GM21619 (cell line): Measurements from ENCODE around the gene AFG3L2.
"Not testable (repeated sequence)": the region's sequence is repeated elsewhere in the genome, so short reads cannot be mapped to it uniquely, and the experiment has no call there.

ENCODE experiments used
- ATAC-seq: cut with Tn5 transposase; IDR thresholded peaks from one replicate; pipeline ENCODE4 v1.9.1; 2021; ENCODE audit not compliant: unreplicated experiment

AFG3L2 gene

GRCh38 chr18:12376754-12377555, at the start of gene AFG3L2:
AFG3L2 (minus strand) TSS chr18:12377227; CDS start chr18:12377082, 145 bp downstream.
- peak; percentile 85 for ATAC-seq

DNA sequence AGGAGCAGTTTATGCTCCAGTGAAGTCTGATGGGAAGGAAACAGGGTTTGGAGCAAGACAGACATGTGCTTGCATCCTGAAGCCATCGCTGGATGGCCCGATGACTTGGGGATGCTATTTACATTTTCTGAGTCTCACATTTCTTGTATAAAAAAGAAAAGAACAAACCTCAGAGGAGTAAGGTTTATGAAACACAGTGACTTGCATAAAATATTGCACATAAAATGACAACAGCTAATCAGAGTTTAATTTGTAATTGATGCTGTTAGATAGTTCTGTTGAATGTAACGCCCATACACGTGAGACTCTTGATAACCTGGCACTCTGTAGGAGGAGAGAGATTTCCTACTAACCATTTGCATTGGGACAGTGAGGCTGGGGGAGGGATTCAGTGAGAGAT, 47.2 kb upstream of the AFG3L2 start:
- no peak for ATAC-seq

DNA sequence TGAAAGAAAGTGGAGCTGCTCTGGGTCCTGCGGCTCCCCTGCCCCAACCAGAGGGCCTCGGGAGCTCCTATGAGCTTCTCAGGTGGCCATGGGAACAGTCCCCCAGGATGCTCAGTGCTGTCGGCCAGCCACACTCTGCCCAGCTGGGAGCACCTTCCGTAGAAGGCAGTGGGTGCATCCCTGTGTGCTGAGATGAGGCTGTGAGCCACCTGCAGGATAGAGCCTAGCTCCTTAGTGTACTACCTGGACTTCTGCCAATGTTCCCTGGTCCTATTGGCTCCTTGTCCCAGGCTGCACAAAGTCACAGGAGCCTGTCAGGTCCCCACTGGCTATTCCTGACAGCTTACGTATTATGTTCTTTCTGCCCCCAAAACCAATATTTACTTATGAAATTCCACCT, 46.8 kb upstream of the AFG3L2 start:
- no peak for ATAC-seq

- no peak for ATAC-seq
These were observed 46.4 kb upstream of the AFG3L2 start for GRCh38 chr18:12423393-12423792.

- no peak for ATAC-seq
These were observed 45.9 kb upstream of the AFG3L2 start for GRCh38 chr18:12422936-12423335.

DNA sequence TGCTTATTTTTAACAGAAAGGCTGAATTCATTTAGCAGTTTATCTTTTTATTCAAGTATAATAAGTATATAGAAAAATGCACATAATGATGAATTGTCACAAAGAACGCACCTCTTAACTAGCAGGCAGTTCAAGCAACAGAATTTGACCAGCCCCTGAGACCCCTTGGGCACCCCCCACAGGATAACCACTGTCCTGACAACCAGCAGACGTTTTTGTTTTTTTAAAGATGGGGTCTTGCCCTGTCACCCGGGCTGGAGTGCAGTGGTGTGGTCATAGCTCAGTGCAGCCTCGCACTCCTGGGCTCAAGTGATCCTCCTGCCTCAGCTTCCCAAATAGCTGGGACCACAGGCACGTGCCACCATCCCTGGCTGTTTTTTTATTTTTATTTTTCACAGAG, 44.7 kb upstream of the AFG3L2 start:
- ATAC-seq, result no peak

DNA sequence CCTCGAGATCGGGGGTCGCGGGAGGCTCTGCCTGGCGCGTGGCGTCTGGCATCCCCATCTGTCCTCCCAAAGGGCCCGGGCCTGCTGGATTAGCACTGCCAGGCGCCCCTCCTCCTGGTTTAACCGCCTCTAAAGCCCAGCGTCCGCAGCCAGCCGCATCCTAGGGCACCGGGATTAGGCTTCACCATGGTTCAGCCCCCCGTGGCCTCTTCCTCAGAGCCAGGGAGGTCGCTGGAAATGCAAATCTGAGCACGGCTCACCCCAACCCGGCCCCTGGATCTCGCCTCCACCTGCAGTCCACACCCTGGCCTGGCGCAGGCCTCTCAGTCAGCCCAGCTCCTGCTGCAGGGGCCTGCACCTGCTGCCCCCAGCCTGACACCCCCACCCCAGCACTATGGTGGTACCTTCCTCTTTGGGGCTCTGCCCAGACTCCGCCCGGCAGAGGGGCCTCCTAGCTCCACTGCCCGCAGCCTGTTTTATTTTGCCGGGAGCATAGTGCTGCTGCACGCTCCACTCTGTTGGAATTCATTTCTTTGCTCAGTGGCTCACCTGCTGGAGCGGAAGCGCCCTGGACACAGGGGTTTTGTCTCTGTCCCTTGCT, 43.9 kb upstream of the AFG3L2 start:
- no peak for ATAC-seq

GRCh38 chr18:12417687-12418086, 40.7 kb upstream of the AFG3L2 start:
- no peak for ATAC-seq

GRCh38 chr18:12416098-12416729, 39.2 kb upstream of the AFG3L2 start:
- no peak for ATAC-seq

DNA sequence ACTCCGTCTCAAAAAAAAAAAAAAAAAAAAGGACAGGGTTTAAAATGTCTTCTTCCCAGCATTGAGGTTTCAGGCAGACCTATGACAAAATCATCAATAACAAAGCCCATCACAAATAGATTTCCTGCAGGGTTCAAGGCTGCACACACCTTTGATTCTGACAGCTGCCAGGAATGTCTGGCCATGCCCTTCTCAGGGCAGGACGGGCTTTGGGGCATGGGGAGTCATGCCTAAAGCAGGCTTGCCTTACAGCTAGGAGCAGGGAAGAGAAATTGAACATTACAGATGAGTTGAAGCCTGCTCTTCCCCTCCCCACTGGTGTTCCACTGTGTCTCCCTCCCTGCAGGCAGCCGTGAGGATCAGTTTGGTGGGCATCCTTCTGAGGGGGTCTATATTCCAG, 34.4 kb upstream of the AFG3L2 start:
- no peak for ATAC-seq

DNA sequence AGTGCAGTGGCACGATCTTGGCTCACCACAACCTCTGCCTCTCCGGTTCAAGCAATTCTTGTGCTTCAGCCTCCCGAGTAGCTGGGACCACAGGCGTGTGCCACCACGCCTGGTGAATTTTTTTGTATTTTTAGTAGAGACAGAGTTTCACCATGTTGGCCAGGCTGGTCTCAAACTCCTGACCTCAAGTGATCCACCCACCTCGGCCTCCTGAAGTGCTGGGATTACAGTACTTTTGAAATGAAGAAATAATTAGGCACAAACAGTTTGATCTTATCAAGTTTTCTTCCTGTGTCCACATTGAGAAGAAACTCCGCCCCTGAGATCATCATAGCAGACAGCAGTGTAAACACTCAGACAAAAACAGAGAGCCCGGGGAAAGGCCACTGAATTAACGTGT, 33.7 kb upstream of the AFG3L2 start:
- ATAC-seq, result not testable (repeated sequence)

DNA sequence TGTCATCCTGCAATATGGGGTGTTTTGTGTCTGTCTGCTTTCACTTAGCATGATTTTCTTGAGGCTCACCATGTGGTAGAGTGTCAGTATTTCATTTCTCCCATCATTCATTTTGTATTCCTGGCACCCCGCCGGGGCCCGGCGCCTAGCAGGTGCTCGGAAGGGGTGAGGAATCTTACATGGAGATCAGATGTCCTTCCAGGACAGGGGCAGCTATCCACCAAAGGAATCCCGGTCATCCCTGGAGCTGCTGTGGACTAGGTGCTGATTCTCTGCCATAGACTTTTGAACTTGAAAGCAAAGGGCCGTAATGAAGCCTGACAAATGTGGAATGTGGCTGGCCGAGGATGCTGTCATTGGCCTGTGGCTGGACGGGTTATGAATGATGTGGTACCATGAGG, 33.1 kb upstream of the AFG3L2 start:
- ATAC-seq, result no peak

GRCh38 chr18:12409469-12409868, 32.4 kb upstream of the AFG3L2 start:
- no peak for ATAC-seq

GRCh38 chr18:12408247-12408869, 31.3 kb upstream of the AFG3L2 start:
- ATAC-seq, result peak; percentile 12

GRCh38 chr18:12406371-12407111, 29.5 kb upstream of the AFG3L2 start:
- ATAC-seq, result no peak

- ATAC-seq, result no peak
These were observed 28.0 kb upstream of the AFG3L2 start for GRCh38 chr18:12405066-12405465.

DNA sequence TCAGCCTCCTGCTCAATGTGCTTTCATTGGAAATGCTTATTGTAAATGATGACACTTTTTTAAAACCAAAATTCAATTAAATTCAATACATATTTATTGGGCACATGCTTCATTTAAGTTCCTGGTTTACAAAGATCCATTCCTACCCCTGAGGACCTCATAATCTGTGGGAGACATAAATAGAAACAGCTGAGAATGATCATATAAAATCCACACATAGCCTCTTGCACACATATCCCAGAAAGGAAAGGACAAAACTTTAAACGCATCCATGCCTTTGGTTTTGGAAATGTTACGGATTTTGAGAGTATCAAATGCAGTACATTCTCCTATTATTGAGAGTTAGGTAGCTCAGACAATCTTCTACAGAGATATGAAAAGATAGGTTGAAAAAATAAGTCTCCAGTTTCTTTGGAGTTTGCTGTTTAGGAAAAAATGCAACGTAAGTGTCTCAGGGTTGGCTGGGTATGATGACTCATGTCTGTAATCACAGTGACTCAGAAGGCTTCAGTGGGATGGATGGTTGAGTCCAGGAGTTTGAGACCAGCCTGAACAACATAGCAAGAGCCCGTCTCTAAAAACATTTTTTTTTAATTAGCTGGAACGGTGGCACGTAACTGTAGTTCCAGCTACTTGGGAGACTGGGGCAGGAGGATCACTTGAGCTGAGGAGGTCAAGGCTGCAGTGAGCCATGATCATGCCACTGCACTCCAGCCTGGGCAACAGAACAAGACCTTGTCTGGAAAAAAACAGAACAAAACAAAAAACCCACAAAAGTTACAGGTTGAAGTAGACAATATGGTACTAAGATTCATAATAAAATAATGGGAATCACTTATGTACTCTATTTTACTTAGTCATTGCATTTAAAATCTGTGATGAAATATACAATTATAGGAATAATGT, 26.8 kb upstream of the AFG3L2 start:
- ATAC-seq, result no peak

- ATAC-seq, result no peak
These were observed 24.9 kb upstream of the AFG3L2 start for GRCh38 chr18:12401881-12402280.

DNA sequence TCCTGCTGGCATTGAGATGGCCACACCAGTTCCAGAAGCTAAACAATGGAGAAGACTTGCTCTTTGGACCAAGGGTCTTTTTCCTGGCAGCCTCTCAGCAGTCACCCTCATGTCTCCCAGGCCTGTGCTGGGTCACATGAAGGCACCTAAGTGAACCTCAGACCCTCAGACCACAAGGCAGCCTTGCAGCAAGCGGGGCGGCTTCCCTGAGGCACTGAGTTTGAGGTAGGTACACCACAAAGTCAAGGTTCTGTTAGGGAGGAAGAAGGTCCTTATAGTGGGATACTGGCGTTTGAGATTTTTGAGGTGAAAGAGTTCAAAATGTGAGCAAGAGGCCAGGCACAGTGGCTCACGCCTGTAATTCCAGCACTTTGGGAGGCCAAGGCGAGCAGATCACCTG, 22.2 kb upstream of the AFG3L2 start:
- ATAC-seq, result no peak

DNA sequence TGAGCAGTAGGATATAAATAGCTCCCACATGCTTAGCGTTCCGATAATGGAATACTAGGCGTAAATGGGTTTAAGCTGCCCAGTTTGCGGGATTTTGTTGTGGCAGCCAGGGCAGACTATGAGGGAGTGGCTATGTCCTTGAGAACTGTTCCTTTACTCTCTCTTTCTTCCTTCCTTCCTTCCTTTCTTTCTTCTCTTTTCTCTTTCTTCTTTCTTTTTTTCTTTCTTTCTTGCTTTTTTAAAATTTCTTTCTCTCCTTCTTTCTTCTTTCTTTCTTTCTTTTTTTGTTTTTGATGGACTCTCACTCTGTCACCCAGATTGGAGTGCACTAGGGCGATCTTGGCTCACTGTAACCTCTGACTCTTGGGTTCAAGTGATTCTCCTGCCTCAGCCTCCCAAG, 21.6 kb upstream of the AFG3L2 start:
- ATAC-seq, result no peak
